HG02885 (cell line): ENCODE data around the gene VTI1A.
A peak's percentile ranks its signal among the peaks of the same experiment; 100 is the strongest.
"Not testable (repeated sequence)": the region's sequence is repeated elsewhere in the genome, so short reads cannot be mapped to it uniquely, and the experiment has no call there.

Source experiments
- ATAC-seq: cut with Tn5 transposase; IDR thresholded peaks from one replicate; pipeline ENCODE4 v1.9.1; 2021; ENCODE audit warnings: mild to moderate bottlenecking; ENCODE audit not compliant: unreplicated experiment, poor library complexity

Gene VTI1A

DNA sequence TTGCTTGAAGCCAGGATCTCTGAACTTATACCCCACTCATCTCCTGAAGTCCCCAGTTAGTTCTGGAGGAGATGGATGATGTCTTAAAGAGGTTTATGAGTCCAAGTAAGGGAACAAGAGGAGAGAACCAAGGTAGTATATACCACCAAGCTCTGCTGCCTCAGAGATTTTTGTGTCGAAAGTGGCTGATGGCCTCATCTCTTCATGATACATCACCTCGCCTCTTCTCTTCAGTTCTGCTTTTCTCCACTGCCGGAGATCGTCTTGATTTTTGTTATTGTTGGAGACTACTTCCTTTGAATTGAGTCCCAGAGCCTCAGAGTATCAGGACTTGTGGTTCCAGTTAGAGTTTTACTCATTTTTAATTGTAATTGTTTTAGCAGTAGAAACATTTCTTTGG, 1.9 kb downstream of the VTI1A start:
- no peak for ATAC-seq

DNA sequence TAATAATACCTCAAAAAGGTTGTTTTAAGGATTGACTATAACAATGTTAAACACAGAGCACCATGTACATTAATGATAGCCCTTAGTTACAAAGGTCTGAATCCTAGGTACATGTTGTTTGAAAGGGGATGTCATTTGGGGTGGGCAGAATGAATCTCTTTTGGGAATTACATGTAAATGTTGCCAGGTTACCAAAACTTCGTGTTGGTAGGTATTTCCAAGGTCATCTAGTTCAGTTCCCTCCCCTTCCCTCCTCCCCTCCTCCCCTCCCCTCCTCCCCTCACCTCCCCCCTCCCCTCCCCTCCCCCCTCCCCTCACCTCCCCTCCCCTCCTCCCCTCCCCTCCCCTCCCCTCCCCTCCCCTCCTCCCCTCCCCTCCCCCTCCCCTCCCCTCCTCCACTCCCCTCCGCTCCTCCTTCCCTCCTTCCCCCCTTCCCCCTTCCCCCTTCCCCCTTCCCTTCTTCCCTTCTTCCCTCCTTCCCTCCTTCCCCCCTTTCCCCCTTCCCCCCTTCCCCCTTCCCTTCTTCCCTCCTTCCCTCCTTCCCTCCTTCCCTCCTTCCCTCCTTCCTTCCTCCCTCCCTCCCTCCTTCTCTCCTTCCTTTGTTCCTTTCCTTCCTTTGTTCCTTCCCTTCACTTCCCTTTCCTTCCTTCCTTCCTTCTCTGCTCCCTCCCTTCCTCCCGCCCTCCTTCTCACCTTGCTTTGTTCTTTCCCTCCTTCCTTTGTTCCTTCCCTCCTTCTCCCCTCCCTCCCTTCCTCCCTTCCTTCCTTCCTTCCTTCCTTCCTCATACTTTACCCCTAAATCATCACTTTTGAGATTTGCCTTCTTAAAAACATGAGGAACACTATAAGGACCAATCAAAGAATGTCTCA, 8.1 kb downstream of the VTI1A start:
- no peak for ATAC-seq

DNA sequence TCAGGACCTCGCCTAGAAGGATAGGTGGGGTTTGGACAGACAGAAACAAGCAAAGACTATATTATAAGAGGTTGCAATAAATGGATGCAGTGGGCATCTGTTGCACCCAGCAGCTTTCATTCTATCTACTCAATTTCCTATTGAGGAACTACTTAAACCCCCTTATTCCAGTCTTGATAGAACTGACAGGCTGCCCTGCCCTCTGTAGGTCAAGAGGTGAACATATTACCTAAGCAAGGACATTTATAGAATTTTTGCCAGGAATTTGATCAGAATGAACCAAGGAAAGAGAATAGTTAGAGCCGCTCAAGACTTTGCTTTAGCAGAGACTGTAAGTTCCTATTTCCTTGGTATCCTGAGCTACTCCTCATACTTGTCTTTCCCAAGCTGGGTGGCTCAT, 9.5 kb downstream of the VTI1A start:
- no peak for ATAC-seq

DNA sequence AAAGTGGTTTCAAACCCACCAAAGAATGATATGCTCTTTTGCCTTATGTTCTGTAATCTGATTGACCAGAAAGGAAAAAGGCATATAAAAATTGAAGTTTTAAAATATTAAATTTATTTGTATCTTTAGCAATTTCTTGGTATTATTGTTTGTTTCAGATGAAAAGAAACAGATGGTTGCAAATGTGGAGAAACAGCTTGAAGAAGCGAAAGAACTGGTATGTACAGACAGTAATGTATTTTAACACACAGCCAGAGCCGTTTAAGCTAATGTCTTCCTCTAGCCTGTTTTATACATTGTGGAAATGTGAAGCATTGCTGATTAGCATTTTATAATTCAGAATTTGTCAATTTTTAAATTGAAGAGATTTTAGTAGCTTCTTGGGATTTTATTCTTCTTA, 13.4 kb downstream of the VTI1A start:
- no peak for ATAC-seq

DNA sequence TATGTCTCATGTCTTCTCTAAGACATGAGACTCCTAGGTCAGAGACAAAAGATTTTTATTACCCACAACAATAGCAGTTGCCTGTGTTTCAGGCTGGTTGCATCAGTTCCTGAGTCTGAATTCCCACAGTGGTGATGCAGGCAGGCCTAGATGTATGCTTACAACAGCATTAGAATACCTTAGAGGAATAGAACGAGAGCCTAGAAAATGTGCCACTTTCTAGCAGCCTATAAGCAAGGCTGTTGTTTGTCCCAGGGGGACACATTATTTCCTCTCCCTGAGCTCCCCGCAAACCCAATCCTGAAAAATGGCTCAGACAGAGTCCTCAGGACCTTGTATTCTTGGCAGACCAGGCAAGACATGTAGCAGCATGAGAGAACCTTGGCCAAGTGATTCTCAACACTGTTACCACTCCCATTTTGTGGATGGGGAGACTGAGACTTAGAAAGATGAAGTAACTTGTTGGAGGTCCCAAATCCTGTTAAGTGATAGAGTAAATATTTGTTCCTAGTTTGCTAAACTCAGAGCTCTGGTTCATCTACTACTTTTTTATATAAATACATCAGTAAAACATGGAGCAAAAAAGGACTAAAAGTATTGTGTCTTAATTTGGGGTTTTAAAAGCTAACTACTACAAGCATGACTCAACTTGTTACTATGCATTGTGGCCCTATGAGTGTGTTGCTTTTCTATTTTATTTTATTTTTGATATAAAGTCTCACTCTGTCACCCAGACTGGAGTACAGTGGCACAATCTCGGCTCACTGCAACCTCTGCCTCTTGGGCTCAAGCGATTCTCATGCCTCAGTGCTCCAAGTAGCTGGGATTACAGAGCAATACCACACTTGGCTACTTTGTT, 14.2 kb downstream of the VTI1A start:
- ATAC-seq = no peak

DNA sequence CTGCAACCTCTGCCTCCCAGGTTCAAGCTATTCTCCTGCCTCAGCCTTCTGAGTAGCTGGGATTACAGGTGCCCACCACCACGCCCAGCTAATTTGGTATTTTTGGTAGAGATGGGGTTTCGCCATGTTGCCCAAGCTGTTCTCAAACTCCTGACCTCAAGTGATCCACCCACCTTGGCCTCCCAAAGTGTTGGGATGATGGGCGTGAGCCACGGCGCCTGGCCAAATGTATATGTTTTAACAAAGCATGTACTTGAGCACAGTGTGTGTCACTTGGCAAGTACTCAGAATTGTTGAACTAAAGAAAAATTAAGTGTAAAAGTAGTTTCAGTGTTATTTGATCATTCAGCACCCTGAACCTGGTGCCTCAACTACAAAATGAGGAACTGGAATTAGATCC, 17.1 kb downstream of the VTI1A start:
- not testable (repeated sequence) for ATAC-seq

DNA sequence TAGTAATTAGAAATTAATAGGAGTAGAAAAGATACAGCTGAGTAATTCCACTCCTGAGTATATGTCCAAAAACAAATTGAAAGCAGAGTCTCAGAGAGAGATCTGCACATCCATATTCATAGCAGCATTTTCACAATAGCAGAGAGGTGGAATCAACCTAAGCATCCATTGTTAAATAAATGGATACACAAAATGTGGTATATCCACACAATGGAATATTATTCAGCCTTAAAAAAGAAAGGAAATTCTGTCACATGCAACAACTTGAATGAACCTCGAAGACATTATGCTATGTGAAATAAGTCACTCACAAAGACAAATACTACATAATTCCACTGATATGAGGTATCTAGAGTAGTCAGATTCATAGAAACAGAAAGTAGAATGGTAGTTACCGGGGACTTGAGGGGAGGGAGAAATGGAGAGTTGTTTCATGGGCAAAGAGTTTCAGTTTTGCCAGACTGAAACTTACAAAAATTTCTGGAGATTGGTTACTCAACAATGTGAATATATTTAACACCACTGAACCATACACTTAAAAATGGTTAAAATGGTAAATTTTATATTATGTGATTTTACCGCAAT, 18.4 kb downstream of the VTI1A start:
- no peak for ATAC-seq

DNA sequence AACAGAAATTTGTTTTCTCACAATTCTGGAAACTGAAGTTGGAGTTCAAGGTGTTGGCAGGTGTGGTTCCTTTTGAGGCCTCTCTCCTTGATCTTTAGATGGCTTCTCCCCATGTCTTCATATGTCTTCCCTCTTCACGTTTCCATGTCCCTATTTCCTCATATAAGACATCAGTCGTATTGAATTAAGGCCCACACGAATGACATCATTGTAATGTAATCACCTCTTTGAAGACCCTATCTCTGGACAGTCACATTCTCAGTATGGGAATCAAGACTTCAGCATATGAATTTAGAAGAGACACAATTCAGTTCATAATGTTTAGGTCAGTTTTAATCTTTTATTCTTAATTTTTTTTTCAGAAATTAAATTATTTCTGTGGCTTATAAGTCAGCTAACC, 19.8 kb downstream of the VTI1A start:
- no peak for ATAC-seq

DNA sequence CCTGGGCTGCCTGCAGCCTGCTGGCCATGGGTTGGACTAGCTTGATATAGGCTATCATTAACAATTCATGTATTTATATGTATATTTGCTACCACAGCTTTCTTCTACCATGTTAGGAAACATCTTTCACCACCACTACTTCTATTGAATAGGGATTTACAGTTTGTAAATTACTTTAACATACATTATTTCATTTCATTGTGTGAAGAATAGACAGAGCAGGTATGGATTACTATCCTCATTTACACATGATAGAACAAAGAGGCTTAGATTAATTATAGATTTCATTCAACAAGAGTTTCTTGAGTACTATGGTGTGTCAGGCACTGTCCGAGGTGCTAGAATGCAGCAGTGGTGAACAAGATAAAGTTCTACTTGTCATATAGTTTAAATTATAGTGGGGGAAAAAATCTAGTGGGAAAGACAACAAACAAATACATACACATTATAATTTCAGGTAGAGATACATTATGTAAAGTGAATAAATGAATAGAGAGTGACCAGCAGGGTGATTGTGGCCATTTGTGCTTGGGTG, 20.6 kb downstream of the VTI1A start:
- ATAC-seq = no peak

DNA sequence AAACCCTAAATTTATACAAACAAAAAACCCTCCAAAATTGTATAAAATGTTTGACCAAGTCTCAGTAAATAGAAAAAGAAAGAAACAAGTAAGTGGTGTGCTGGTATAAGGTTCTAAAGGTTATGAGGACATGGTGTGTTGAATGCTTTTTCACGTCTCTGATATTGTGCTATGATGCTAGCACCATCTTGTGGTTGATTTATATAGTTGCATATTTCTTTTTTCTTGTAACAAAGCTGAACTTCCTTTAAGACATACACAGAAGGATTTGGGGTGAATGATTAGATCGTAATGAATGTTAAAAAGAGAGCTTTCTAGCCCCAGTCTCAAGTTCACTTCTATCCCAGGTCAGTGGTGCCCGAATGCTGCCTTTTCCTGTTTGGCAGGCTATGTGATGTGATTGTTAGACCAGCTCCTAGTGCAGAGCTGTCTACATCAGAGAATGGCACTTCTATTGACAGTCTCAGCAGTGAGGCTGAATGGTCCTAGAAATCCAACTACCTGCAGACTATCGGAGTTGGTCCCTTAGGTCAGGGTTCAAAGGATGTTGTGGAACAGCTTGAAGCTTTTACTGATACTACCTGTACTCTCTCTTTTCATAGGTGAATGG, 25.0 kb downstream of the VTI1A start:
- ATAC-seq = peak; percentile 74

DNA sequence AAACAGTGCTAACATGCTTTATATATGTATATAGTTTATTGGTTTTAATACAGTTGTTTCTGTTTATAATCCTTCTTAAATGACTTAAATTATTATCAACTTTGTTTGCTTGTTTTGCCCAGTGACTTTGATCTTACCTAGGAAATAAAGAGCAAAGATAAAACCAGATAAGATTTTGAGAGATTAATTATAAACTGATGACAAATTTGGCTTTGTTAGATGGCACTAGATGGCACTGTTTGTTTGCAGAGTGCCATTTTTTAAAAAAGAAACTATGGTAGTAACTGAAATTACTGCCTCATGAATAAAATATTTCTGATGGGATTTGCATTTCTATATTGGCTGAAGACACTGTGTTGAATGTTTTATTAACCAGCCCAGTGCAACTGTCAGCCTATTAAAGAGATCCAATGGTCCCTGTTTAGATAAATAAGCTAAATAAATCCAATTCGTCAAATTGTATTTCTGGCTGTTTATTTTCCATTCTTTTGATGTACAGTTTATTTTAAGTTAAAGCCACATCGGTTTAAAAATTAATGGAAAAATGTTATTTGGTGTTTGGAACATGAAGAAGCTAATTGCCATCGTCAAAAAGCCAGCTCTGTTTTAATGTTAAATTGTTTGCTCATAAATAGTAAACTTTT, 28.7 kb downstream of the VTI1A start:
- no peak for ATAC-seq

DNA sequence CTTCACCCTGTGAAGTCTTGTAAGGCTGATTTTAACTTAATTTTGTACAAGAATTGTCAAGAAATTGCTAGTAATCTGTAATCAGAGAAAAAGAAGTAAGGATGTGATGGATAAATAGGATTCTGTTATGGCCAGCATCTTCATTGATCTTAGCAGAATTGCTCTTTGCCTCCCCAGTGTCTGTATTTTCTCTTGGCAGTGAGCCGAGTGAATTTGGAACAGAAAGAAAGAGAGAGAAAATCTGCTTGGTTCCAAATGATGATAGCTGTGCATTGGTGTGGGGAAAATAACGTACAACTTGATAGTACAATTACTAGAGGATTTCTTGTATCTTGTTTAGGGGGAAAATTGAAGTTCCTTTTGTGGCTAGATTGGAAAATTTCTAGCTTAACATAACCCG, 34.6 kb downstream of the VTI1A start:
- no peak for ATAC-seq

DNA sequence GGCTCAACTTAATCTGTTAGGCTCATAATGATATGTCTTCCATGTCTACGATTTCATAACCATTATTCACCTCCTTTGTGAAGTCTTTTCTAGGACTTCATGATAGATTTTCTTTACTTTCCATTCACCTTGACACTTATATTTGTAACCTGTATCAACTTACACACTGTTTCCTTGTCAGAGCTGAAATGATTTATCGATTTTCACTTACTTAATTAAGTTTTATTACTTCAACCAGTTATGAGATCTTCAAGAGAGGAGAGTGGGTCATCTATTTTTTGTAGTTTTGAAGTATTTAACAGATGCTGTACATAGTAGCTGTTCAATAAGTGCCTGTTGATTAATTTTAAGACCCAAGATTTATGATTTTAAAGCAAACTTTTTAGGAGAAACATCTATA, 37.4 kb downstream of the VTI1A start:
- ATAC-seq = no peak

DNA sequence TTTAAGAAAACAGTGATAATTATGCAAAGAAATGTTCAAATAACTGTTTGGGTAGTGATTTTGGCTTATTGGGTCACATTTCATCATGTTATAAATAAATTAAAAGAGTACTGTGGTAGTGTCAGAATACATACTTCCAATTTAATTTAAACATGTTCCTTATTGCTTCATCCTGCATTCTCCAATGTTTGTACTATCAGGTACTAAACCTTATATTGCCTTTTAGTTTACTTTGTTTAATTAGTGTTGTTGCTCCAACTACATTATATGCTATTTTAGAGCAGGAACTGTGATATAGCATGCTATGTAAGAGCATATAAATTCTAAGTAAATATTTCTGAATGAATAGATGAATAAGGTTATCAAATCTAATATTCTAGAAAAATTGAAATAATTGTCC, 40.9 kb downstream of the VTI1A start:
- no peak for ATAC-seq

DNA sequence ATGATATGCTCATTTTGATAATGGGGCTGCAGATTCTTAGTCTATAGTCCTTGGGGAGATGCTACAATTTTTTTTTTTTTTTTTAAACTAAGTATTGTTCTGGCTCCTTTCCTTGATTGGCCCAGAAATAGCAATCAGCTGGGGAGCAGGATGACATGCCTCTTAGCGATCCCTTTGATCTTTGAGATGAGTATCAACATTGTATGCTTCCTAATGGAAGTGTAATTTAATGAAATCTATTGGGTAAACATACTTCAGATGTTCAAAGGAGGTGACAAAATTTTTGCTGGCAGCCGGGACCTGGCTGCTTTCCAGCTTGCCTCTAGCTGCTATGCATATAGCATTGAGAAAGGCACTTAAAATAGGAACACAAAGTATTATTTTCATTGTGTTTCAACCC, 43.5 kb downstream of the VTI1A start:
- no peak for ATAC-seq

DNA sequence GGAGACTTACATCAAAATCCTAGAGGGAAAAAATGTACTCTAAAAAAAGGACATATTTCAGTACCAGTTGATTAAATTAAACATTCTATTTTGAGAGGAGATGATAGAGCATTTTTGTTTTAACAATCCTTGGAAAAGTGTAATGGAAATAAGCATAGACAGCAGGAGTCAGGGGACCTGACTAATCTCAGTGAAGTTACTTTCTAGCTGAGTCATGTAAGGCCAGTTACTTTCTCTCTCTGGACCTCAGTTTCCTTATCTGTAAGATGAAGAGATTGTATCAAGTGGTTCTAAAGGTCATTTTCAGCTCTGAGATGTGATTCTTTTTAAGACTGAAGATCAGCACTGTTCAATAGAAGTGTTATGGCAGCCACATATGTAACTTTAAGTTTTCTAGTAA, 44.1 kb downstream of the VTI1A start:
- no peak for ATAC-seq

DNA sequence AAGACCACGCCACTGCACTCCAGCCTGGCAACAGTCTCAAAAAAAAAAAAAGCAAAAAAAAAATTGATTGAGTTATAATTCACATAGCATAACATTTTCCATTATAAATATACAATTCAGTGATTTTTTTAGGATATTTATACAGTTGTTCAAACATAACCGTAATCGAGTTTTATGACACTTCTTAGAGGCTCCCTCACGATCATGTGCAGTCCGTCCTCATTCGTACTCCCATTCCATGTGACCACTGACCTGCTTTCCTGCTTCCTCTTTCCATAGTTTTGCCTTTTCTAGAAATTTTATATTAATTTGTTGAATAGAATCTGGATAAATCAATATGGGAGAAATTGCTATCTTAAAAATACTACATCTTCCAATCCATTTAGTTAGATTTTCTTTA, 45.7 kb downstream of the VTI1A start:
- no peak for ATAC-seq

DNA sequence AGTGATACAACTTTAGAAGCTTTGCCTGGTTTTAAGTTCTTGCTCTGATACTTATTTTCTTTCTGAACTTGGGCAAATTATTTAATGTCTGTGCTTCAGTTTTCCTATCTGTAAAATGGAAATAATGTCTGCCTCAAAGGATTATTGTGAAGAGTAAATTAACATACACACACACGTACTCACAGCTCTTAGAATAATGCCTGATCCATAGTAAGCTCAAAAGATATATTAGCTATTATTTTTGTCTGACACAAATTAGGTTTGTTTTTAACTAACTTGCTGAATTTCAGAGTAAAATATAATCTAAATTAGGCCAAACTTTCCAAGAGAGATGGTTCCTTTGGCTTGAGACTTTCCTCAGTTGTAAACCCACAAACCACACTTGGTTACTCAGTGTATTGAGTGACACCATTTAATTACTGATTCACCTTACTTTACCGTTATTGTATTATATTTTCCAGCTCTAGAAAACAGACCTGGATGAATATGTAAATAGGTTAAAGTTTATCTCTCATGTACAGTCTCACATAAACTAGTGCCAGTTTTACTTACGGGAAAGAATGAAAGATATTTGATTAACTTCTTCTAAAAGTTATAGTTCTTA, 50.4 kb downstream of the VTI1A start:
- no peak for ATAC-seq

DNA sequence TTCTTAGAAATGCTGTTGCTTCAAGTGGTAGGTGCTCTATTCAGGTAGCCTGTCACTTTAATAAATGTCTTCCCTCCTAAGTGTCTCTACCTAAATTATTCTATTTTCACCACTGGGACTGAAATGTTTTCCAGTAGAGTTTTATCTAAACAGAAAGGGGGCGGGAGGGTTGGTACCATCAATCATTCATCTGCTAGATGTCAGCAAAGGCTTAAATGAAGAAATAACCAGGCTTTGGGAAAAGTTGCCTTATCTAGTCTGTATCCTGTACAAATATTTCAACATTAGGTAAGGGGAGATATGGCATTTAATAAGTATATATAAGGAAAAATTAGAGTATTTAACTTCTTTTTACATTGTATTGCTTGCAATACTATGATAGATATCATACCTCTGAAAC, 51.8 kb downstream of the VTI1A start:
- ATAC-seq = no peak

DNA sequence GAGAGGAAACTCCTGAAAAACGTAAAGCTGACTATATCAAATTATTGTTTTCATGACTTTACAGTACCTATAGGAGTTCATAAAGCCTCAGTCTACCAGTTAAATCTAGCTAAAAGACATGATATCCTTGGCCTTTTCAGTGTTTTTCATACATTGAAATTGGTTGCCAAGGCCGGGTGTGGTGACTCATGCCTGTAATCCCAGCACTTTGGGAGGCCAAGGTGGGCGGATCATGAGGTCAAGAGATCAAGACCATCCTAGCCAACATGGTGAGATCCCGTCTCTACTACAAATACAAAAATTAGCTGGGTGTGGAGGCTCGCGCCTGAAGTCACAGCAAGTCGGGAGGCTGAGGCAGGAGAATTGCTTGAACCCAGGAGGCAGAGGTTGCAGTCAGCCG, 53.0 kb downstream of the VTI1A start:
- ATAC-seq = not testable (repeated sequence)
